Measurements from ENCODE around the gene ZNF486. TPM values are rescaled to one million over a fixed set of nuclear protein-coding genes. Genes with fewer than 3 reads are reported as not detected.
A peak's percentile ranks its signal among the peaks of the same experiment; 100 is the strongest.
"Not testable (repeated sequence)": the region's sequence is repeated elsewhere in the genome, so short reads cannot be mapped to it uniquely, and the experiment has no call there.

ZNF486 gene
- total RNA-seq, result 7.2 and 7.5 TPM in 2 replicates
- long read RNA-seq, partial matches to known transcripts, result 0 of 7 reads
- long read RNA-seq, other reads (novel, unspliced or antisense), result 7 of 7 reads

- Mint-ChIP-seq H3K4me3 (ENCODE audit: unreplicated experiment) (peak within 1 kb of the TSS; percentile 99), H3K27ac (ENCODE audit: unreplicated experiment) (peak within 1 kb of the TSS; percentile 99), H3K27me3 (ENCODE audit: unreplicated experiment) (no peaks in the 10 kb centered on the region), H3K36me3 (ENCODE audit: unreplicated experiment) (peaks cover 22% of the 10 kb centered on the region), H3K9me3 (ENCODE audit: unreplicated experiment) (peaks cover 15% of the 10 kb centered on the region), H3K4me1 (ENCODE audit: unreplicated experiment) (peaks cover 9% of the 10 kb centered on the region)
- peak; percentile 97 for DNase-seq (ENCODE audit: extremely low spot score, unreplicated experiment)
- TF ChIP-seq CTCF (IDR thresholded peaks at IDR 0.05), result no peak
Measured at GRCh38 chr19:20167020-20167644, at the start of gene ZNF486. ZNF486 (plus strand) TSS chr19:20167214; CDS start chr19:20167331, 117 bp downstream.

- Mint-ChIP-seq H3K36me3 (ENCODE audit: unreplicated experiment) (peaks cover 50% of the 10 kb centered on the region), H3K9me3 (ENCODE audit: unreplicated experiment) (peaks cover 31% of the 10 kb centered on the region)
- not testable (repeated sequence) for H3K27ac Mint-ChIP-seq (ENCODE audit: unreplicated experiment)
Measured at GRCh38 chr19:20118064-20118839, 48.8 kb upstream of the ZNF486 start.

GRCh38 chr19:20124879-20125278 lies 42.1 kb upstream of the ZNF486 start:
- no peak for DNase-seq (ENCODE audit: extremely low spot score, unreplicated experiment)
- Mint-ChIP-seq H3K36me3 (ENCODE audit: unreplicated experiment) (peaks cover 39% of the 10 kb centered on the region), H3K27ac (ENCODE audit: unreplicated experiment) (no peak overlapping the region), H3K4me1 (ENCODE audit: unreplicated experiment) (no peaks in the 10 kb centered on the region), H3K27me3 (ENCODE audit: unreplicated experiment) (no peaks in the 10 kb centered on the region), H3K9me3 (ENCODE audit: unreplicated experiment) (peaks cover 19% of the 10 kb centered on the region), H3K4me3 (ENCODE audit: unreplicated experiment) (no peak overlapping the region)
- no peak for TF ChIP-seq CTCF (IDR thresholded peaks at IDR 0.05)

More at GRCh38 chr19:20118064-20118839, 48.8 kb upstream of the ZNF486 start:
- DNase-seq (ENCODE audit: extremely low spot score, unreplicated experiment); H3K4me3 Mint-ChIP-seq (ENCODE audit: unreplicated experiment); H3K4me1 Mint-ChIP-seq (ENCODE audit: unreplicated experiment); H3K27me3 Mint-ChIP-seq (ENCODE audit: unreplicated experiment): not testable (repeated sequence)

GRCh38 chr19:20132933-20133332 lies 34.1 kb upstream of the ZNF486 start:
- H3K9me3 Mint-ChIP-seq (ENCODE audit: unreplicated experiment), result peaks cover 33% of the 10 kb centered on the region
- H3K4me1 Mint-ChIP-seq (ENCODE audit: unreplicated experiment); H3K4me3 Mint-ChIP-seq (ENCODE audit: unreplicated experiment); H3K27ac Mint-ChIP-seq (ENCODE audit: unreplicated experiment); H3K36me3 Mint-ChIP-seq (ENCODE audit: unreplicated experiment); H3K27me3 Mint-ChIP-seq (ENCODE audit: unreplicated experiment); DNase-seq (ENCODE audit: extremely low spot score, unreplicated experiment): not testable (repeated sequence)

- not testable (repeated sequence) for H3K4me1 Mint-ChIP-seq (ENCODE audit: unreplicated experiment); H3K36me3 Mint-ChIP-seq (ENCODE audit: unreplicated experiment); H3K4me3 Mint-ChIP-seq (ENCODE audit: unreplicated experiment); H3K27me3 Mint-ChIP-seq (ENCODE audit: unreplicated experiment); H3K27ac Mint-ChIP-seq (ENCODE audit: unreplicated experiment); DNase-seq (ENCODE audit: extremely low spot score, unreplicated experiment)
- H3K9me3 Mint-ChIP-seq (ENCODE audit: unreplicated experiment), result peaks cover 49% of the 10 kb centered on the region
Measured at GRCh38 chr19:20137714-20138113, 29.3 kb upstream of the ZNF486 start.

- H3K9me3 Mint-ChIP-seq (ENCODE audit: unreplicated experiment), result peaks cover 9% of the 10 kb centered on the region
- no peak for DNase-seq (ENCODE audit: extremely low spot score, unreplicated experiment)
- no peaks in the 10 kb centered on the region for H3K36me3 Mint-ChIP-seq (ENCODE audit: unreplicated experiment)
- no peaks in the 10 kb centered on the region for H3K4me1 Mint-ChIP-seq (ENCODE audit: unreplicated experiment)
- no peak overlapping the region for H3K27ac Mint-ChIP-seq (ENCODE audit: unreplicated experiment)
- H3K27me3 Mint-ChIP-seq (ENCODE audit: unreplicated experiment), result no peaks in the 10 kb centered on the region
- no peak for TF ChIP-seq CTCF (IDR thresholded peaks at IDR 0.05)
- H3K4me3 Mint-ChIP-seq (ENCODE audit: unreplicated experiment), result no peak overlapping the region
Measured at GRCh38 chr19:20151617-20152145, 15.3 kb upstream of the ZNF486 start.

GRCh38 chr19:20152506-20152905 lies 14.5 kb upstream of the ZNF486 start:
- H3K4me1 Mint-ChIP-seq (ENCODE audit: unreplicated experiment); H3K4me3 Mint-ChIP-seq (ENCODE audit: unreplicated experiment); H3K9me3 Mint-ChIP-seq (ENCODE audit: unreplicated experiment); H3K27ac Mint-ChIP-seq (ENCODE audit: unreplicated experiment); H3K27me3 Mint-ChIP-seq (ENCODE audit: unreplicated experiment); DNase-seq (ENCODE audit: extremely low spot score, unreplicated experiment); H3K36me3 Mint-ChIP-seq (ENCODE audit: unreplicated experiment): not testable (repeated sequence)
